Kidney epithelial cell (primary cell): ENCODE results near the gene SHC2. TPM values are rescaled to one million over a fixed set of nuclear protein-coding genes. Genes with fewer than 3 reads are reported as not detected.

Experiments used
- DNase-seq: peaks from one replicate; pipeline ENCODE4 v3.0.0-alpha.2; 2010; ENCODE audit warnings: low read depth
- H3K27me3 ChIP-seq: 2 replicates; pipeline ENCODE4 v1.6.0; 2011; ENCODE audit warnings: low read length; ENCODE audit not compliant: control insufficient read depth, insufficient read depth
- H3K36me3 ChIP-seq: 2 replicates; pipeline ENCODE4 v1.5.1; 2011; ENCODE audit warnings: low read length; ENCODE audit not compliant: control insufficient read depth, insufficient read depth
- H3K4me3 ChIP-seq: 2 replicates; pipeline ENCODE4 v1.5.1; 2011; ENCODE audit warnings: low read depth, mild to moderate bottlenecking, control low read depth, low read length
- CTCF ChIP-seq: IDR thresholded peaks from 2 replicates; pipeline ENCODE4 v1.5.1; 2011; ENCODE audit warnings: mild to moderate bottlenecking, moderate library complexity, low read length, control low read depth, inconsistent platforms; ENCODE audit not compliant: insufficient read depth, poor library complexity, severe bottlenecking
- total RNA-seq: library from RNA; depleted of rRNA; stranded (reverse); fragments of >200 nt; gene quantifications from 2 replicates; pipeline ENCODE4 v1.2.3, GENCODE V29; 2015

Gene SHC2
- total RNA-seq, 1 donor from 2014 or later: 15.2 TPM

DNA sequence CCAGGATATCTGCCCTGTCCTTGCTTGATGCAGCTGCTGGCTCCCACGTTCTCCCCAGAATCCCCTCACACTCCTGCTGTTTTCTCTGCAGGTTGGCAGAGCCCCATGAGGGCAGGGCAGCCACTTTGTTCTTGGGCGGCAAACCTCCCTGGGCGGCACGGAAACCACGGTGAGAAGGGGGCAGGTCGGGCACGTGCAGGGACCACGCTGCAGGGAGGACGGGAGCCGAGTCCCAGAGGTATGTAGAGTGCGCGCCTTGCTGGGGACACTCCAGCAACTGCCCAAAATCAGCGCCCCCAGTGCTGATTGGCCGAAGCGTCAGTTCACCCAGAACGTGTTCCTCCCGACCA lies 86.0 kb downstream of the SHC2 start:
- Histone ChIP-seq H3K4me3 (no peak overlapping the region), H3K36me3 (no peaks in the 10 kb centered on the region), H3K27me3 (peaks cover 51% of the 10 kb centered on the region)
- TF ChIP-seq CTCF: no peak
- DNase-seq: no peak

GRCh38 chr19:374183-374885 lies 86.5 kb downstream of the SHC2 start:
- H3K4me3 ChIP-seq: no peak overlapping the region
- no peak for TF ChIP-seq CTCF
- peaks cover 52% of the 10 kb centered on the region for H3K27me3 ChIP-seq
- no peaks in the 10 kb centered on the region for H3K36me3 ChIP-seq
- no peak for DNase-seq

- Histone ChIP-seq H3K36me3 (no peaks in the 10 kb centered on the region), H3K4me3 (no peak overlapping the region), H3K27me3 (peaks cover 53% of the 10 kb centered on the region)
- TF ChIP-seq CTCF: no peak
- no peak for DNase-seq
Measured at GRCh38 chr19:373391-374182, 87.2 kb downstream of the SHC2 start.

DNA sequence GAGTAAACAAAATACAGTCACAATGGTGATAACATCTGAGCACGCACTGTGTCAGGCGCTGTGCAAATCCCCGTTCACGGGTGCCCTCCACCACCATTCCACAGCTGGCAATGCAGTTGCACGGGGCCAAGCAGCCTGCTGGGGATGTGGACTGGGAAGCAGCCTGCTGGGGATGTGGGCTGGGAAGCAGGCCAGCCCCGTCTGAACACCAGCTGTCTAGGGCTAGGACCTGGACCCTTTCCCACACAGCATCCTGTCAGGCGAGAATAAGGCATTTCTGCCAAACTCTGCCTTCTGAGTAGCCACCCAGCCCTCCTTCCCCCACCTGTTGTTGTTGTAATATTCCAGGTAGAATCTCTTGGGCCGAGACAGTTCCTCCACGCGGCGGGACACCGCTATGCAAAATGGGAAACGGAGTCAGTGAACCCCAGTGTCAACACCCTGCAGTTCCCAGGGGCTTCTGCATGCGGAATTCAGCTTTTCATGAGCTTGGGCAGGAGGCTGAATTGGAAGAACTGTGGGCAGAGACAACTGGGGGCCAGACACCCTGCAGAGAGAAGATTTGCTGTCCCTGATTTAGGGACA lies 88.4 kb downstream of the SHC2 start:
- H3K36me3 ChIP-seq: no peaks in the 10 kb centered on the region
- H3K27me3 ChIP-seq: peaks cover 56% of the 10 kb centered on the region
- H3K4me3 ChIP-seq: no peak overlapping the region
- DNase-seq: no peak
- no peak for TF ChIP-seq CTCF

- peaks cover 56% of the 10 kb centered on the region for H3K27me3 ChIP-seq
- H3K36me3 ChIP-seq: no peaks in the 10 kb centered on the region
- H3K4me3 ChIP-seq: no peak overlapping the region
- TF ChIP-seq CTCF: no peak
- no peak for DNase-seq
Measured at GRCh38 chr19:371501-372168, 89.2 kb downstream of the SHC2 start.
